GM18508 (cell line): ENCODE data around the gene IL10RB.

Source experiments
- ATAC-seq: cut with Tn5 transposase; IDR thresholded peaks from one replicate; pipeline ENCODE4 v1.9.1; 2021; ENCODE audit warnings: moderate number of reproducible peaks; ENCODE audit not compliant: insufficient read depth, unreplicated experiment

IL10RB gene

DNA sequence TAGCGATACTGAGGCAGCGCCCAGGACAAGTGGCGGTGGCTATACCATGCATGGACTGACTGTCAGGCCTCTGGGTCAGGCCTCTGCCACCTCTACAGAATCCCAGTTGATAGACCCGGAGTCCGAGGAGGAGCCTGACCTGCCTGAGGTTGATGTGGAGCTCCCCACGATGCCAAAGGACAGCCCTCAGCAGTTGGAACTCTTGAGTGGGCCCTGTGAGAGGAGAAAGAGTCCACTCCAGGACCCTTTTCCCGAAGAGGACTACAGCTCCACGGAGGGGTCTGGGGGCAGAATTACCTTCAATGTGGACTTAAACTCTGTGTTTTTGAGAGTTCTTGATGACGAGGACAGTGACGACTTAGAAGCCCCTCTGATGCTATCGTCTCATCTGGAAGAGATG is 3.2 kb upstream of the IL10RB start:
- ATAC-seq: no peak

DNA sequence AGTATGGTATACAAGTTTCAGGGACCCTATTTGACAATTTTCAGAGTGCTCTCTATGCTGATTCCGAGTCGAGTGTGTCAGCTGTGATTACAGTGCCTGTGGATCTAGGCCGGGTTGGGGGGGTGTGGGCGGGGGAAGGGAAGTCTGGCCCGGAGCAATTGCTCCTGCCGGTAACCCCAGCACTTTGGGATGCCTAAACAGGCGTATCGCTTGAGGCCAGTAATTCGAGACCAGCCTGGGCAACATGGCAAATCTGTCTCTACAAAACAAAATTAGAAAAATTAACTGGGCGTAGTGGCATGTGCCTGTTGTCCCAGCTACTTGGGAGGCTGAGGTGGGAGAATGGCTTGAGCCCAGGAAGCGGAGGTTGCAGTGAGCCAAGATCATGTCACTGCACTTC is 1.6 kb upstream of the IL10RB start:
- ATAC-seq: no peak

DNA sequence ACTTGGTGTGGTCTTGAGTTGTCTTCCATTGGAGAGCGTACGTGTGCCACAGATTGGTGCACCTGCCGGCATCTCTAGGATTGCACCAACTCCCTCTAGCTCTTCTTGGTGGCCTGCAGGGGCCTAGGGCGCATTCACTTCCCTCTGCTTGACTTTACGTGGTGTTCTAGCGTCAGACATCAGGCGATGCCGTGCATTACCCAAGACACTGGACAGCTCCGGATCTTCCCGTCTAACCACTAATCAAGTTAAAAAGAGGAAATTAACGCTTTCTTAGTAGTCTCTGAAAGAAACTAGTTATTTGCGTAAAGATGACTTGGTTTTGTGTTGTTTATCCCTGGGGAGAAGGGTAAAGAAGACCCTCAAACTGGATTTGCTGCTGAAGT is 510 bp upstream of the IL10RB start:
- ATAC-seq: no peak

DNA sequence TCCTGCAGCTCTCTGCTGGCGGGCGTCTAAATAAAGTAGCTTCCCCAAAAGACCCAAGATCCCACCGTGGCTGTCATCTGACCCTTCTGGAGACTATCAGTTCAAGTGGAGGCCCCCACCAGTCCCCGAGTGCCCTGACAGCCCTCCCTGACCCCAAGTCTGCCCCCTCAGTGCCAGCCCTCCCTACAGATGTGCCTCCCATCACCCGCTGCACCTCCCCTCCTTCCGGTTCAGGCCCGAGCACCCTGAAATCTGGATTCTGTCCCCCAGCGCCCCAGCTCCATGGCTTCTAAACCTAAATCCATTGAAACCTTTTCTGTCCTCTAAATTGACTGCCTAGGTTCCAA is 595 bp downstream of the IL10RB start:
- no peak for ATAC-seq

DNA sequence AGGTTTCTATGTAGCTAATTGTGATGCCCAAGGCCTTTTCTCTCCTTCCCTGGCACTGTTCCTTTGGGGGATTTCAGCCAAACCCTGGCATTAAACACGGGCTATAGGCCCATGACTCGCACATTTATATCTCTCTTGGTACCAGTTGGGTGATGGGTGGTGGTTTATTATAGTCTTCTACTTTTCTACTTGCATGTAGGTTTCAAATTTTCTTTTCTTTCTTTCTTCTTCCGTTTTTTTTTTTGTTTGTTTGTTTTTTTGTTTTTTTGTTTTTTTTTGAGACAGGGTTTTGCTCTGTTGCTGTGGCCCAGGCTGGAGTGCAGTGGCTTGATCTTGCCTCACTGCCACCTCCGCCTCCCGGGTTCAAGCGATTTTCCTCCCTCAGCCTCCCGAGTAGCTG is 1.1 kb downstream of the IL10RB start:
- ATAC-seq: no peak

DNA sequence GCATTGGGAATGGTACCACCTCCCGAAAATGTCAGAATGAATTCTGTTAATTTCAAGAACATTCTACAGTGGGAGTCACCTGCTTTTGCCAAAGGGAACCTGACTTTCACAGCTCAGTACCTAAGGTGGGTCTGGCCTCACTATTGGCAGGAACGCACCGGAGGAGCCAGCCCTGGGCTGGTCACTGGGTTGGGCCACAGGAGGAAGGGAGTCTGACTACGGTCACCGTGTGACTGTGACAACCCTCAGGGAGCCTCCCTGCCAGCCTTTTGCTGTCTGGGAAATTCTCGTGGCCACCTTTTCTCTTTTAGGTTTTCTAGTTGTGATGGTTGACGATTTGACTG is 2.2 kb downstream of the IL10RB start:
- ATAC-seq: peak; percentile 3

DNA sequence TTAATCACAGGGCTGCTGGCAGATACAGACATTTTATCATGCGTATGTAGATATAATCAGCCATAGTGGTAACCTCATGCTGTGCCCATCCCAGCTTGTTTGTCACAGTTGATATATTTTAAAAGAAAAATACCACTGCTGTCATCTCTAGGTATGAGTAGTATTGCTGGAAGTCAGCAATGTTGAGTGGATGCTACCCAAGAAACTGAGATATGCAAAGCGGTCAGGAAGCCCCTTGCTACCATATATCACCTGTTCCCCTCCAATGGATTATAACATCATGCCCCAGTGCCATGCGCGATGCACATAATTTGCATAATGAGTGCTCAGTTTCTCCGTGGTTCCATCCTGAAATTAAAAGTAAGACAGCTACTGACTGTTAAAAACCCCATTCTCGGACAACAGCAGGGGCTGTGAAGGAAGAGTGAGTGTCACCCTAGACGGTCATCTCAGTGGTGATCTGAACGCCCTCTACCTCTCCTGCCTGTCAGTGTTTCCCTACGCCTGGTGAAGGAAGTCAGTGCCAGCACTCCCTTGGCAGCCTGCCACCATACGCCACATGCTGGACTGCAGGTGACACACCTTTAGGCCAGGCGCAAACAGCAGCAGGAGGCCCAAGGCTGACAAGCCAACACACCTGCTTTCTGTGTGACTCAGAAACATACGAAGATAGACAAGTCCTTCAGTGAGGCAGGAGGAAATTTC is 2.7 kb downstream of the IL10RB start:
- peak; percentile 54 for ATAC-seq

DNA sequence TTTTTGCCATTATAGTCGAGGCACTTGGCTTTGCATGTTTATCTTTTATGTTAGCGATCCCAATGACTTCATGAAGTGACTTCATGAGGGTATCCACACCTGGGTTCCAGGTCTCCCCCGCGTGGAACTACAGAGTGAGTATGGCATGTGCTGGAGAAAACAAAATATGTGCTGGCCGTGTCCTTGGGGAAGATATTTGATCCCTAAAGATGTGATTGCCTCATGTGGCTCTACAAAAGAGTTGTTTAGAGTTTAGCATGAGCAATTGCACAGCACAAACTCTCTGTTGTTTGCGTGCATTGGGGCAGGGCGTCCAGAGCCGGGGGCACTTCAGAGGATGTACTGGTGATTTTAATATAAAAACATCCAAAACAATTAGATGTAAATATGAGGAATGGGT is 4.8 kb downstream of the IL10RB start:
- ATAC-seq: no peak

DNA sequence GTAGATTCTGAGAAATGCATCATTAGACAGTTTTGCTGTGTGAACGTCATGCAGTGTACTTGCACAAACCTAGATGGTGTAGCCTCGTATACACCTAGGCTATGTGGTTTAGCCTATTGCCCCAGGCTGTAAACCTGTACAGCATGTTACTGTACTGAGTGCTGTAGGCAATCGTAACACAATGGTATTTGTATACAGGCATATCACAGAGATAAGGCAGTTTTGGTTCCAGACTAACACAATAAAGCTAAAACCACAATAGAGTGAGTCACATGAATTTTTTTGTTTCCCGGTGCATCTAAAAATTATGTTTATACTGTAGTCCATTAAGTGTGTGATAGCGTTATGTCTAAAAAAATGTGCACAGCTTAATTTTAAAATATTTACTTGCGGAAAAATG is 6.9 kb downstream of the IL10RB start:
- no peak for ATAC-seq

DNA sequence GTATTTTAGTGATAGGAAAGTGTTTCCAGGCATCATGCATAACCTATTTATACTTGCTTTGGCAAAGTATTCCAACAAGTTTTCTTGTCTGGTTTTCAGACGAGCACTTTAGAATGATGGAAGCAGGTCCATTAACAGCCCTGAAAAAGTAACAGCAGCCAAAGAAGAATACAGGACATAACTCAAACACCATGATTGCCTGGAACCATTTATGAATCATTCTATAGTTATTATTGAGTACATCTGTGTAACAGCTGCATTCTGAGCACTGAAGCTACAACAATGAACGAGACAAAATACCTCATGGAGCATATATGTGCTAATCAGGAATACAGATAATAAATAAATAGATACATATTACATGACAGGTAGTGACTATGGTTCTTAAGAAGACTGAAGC is 12.6 kb downstream of the IL10RB start:
- no peak for ATAC-seq

DNA sequence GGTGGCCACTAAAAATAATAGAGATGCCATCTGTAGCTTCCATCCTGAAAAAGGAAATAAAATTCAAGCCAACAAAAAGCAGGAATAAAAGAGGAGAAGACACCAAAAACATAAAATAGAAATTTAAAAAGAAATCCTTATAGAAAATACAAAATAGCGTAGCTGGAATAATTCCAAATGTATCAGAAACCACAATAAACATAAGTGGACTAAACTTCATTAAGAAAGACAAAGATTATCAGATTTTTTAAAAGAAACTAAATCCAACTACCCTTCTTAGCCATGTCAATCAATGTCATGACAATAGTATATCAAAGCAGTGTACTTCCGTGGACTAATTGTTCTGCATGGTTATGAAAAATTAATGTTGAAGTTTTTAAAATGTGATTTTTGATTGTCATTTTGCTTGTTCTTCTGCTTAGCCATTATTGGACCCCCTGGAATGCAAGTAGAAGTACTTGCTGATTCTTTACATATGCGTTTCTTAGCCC is 13.2 kb downstream of the IL10RB start:
- ATAC-seq: no peak

DNA sequence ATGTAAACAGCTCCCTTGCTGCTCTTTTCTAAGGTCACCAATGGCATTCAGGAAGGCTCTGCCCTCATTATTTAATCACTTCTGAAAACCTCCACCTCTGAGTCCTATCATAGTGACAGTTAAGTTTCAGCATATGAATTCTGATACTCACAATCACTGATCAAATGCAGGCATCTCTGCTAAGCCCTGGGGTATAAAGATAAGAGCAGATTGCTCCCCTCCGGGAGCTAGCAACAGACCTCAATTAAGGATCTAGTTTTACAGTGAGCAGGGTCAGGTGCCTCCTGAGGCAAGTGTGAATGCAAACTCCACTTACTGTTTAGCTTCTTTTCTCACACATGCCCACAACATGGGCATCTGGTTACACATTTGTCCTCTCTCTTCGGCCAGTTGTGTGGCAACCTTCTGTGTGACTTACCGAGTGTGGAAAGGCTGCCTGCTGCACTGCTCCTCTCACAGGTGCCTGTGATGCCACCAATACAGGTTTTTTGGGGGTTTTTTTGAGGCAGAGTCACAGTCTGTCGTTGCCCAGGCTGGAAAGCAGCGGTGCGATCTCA is 15.0 kb downstream of the IL10RB start:
- ATAC-seq: no peak

DNA sequence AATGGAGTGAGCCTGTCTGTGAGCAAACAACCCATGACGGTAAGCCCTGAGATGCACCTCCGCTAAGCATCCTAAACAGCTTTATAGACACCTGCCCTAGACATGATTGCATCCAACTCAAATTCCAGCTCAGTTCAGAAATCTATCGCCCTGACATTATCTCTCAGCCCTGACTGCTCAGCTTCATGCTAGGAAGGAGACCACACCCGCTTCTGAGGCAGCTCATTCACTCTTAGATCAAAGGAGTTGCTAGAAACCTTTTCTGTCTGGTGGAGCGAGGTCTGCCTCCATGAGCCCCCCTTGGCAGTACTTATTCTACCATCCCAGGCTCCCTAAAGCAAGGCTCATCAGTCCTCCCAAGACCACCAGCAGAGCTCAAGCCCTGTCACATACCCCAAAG is 17.0 kb downstream of the IL10RB start:
- no peak for ATAC-seq

DNA sequence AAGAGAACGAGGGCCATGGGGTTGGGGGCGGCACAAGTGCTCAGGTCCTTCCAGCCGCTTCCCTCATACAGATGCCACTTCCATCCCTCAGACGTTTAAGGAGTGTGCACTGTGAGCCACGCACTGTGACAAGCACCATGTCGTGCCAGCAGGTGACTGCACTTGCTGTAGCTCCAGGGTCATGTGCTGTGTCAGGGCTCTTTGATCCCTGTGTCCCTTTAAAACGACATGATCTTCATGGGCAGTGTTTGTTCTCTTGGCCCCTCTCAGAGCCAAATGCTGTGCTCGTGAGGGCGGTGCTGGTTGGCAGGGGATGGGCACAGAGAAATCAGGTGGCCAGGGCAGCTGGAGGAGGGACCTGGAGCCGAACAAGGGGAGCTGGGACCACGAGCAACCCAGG is 19.9 kb downstream of the IL10RB start:
- ATAC-seq: no peak

DNA sequence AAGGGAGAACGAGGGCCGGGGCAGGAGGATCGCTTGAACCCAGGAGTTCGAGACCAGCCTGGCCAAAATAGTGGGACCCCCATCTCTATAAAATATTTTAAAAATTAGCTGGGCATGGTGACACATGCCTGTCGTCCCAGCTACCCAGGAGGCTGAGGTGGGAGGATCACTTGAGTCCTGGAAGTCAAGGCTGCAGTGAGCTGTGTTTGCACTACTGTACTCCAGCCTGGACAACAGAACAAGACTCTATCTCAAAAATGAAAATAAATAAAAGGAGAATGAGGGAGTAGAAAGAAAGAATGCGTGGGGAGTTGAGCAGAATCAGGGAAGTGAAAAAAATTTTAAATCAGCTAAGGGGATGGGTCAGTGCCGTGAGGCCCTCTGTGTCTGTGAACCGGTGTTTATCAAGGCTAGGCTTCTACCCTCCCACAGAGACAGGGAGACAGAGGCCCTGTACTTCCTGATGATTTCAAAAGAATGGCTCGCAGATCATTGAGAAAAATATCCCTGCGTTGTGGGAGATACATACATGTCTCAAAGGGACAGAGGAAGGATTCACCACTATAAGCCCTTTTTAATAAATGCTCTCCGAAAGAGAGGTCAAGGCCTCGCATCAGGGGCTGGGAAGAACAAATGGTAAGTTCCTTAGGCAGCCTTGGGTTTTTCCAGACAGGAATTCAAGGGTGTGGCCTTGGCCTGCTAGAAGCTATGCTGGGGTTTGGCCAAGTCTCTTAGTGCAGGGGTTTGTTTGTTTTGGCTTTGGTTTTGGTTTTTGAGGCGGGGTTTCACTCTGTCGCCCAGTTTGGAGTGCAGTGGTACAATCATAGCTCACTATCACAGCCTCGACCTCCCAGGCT is 20.7 kb downstream of the IL10RB start:
- ATAC-seq: no peak

DNA sequence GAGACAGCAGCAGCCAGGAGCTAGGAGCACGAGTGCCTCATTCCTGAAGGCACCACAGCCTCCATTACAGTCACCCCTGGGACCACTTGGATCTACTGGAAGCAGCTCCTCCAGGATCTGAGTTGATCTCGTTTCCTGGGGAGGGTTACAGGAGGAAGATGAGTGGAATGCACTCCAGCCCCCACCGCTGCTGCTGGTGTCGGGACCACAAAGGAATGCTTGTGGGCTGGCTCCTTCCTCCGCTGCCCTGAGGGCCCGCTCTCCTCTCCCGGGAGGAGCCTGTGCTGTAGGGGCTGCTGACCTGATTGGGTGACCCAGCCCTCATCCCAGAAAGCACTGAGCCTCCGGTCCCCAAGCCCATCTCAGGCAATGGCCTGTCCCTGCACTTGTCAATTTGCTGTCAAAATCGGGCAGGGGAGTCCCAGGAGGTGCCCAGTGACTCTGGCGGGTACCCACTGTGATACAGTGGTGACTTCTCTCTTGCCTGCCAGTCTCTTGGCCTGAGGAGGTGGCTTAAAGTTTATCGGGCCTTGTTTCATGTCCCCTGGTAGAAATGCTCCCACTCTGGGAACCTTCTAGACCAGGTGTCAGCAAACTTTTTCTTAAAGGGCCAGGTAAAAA is 23.1 kb downstream of the IL10RB start:
- ATAC-seq: no peak

DNA sequence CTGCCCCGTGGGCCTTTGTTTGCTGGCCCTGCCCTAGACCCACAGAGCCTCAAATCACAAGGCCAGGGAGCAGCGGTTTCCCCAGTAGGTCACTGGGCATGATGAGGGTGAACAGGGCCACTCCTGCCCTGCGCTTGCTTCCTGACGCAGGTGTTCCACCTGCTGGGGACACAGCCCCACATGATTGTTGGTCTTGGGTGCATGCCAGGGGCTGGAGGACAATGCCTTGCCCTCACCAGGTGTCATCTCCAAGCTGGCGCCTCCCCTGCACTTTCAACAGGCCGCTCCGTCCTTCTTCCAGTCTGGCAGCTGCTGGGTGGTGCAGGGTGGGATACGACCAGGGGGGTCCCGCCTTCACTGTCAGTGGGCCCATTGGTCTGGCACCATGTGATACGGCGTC is 24.3 kb downstream of the IL10RB start:
- no peak for ATAC-seq

DNA sequence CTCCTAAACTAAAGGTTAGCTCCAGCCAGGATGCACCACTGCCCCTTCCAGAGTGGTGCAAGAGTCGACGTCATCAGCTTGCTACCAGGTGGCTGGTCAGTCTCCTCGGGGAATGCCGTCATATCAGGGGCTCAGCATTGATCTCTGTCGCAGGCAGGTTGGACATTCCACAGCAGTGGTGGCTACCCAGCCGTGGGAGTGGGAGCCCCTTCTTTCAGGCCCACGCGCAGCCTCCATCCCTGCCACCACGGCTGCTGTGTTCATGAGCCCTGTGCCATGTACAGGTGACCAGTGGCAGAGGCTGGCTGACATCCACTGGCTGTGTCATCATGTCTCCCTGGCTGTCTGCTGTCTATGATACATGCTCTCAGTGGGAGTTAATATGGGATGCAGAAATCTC is 25.5 kb downstream of the IL10RB start:
- ATAC-seq: no peak

DNA sequence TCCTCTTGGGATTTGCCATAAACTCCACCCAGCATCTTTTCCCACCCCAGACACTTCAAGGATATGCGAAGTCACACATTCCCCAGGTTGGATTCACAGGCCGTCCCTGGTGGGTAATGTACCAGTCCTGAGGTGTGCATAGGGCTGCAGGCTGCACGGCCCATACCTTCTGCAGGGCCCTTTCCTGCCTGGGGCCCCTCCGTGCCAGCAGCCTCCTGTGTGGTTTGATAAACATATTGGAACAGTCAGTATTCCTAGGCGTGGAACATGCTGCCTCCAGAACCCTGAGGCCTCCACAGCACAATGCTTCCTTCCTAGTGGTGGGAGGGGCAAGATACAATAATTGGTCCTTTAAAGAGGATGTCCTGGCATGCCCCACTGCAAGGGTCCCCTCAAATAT is 26.6 kb downstream of the IL10RB start:
- ATAC-seq: no peak

DNA sequence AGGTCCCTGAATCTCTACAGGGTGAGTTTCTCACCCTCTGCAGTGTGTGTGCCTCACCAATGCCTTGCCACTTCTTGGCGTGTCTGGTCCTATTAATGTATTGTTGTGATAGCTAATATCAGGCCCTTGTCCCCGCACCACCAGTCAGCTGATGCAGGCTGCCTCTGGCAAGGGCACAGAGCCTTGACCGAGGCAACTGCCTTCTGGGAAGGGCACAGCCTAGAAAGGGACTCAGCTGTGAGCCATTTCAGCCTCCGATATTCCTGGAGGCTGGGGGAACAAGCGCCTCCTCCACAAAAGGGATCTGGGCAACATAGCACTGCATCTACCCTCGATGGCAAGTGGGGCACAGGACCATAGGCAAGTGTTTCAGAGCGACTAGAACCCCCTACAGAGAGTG is 27.0 kb downstream of the IL10RB start:
- ATAC-seq: no peak

DNA sequence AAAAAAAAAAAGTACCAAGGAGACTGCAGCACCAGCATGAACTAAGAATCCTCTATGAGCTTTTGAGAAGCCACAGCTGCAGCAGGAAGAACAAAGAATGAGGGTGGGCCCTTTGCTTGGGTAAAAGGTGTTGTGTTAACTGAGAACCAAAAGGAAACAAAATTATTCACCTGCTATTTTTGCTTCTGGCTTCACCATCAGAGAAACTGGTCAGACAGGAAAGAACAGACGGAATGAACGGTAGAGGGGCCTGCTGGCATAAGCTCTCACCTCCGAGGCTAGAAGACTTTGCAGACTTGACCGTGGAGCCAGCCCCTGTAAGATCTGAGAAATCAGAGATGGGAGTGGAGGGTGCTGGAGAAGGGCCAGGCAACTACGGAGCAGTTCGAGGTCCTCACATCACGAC is 27.6 kb downstream of the IL10RB start:
- ATAC-seq: no peak
